Measurements from ENCODE around the gene HSDL1. TPM values are rescaled to one million over a fixed set of nuclear protein-coding genes. Genes with fewer than 3 reads are reported as not detected.

HSDL1 gene
- total and polyA plus RNA-seq, 8 donors, result 26.0 to 45.9 (median 41.3) TPM

DNA sequence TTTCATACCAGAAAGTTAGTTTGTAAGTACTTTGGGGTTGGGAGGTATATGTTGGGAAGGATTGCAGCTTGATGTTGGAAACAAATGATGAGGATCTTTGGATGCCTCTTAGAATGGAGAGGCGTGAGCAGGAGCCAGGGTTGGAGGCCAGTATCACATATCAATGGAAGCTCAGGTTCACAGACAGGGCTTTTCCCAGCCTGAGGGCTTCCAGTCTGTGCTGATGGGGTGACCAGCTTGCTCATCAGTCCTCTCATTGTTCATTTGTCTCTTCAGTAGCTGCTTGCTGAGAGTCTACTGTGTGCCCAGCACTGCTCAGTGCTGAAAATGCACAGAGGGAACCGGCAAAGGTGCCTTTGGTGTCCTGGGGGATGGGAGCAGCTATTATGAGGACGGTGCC is 5.9 kb upstream of the HSDL1 start:
- ATAC-seq, result no peak

DNA sequence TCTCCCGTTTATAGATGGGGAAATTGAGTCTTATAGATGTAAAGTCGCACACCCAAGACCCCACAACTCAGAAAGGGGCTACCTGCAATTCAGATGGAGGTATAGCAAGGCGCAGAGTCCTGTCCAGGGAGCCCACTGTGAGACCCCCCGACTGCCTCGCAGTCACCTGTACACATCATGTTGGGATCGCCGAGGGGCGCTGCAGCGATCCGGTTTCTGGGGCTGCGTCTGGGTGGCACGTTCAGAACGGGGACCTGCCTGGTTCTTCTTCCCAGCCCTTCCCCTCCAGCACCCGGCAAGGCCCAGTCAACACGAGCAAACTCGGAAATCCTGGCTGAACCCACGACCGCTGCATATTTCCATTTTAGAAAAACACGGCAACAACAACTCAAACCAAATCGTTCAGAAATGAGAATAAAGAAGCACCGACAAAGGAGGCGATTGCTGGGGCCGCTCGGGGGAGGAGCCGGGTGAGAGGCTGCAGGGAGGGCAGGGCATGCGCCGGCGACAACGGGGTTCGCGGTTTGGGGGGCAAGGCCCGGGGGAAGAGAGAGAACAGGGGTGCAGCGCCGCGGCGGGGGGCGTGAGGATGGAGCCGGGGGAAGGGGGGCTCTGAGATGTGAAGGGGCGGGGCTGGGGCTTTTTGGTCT is 643 bp downstream of the HSDL1 start:
- intact Hi-C loops (cut with DNase I), result no loop called here
- peaks cover 0 to 20% of the 10 kb centered on the region in 2 donors for H3K27me3 ChIP-seq
- DNase-seq (peak; percentile 23 to 86 (median 36)), ATAC-seq (peak; percentile 50)
- TF ChIP-seq, protein P1, sequence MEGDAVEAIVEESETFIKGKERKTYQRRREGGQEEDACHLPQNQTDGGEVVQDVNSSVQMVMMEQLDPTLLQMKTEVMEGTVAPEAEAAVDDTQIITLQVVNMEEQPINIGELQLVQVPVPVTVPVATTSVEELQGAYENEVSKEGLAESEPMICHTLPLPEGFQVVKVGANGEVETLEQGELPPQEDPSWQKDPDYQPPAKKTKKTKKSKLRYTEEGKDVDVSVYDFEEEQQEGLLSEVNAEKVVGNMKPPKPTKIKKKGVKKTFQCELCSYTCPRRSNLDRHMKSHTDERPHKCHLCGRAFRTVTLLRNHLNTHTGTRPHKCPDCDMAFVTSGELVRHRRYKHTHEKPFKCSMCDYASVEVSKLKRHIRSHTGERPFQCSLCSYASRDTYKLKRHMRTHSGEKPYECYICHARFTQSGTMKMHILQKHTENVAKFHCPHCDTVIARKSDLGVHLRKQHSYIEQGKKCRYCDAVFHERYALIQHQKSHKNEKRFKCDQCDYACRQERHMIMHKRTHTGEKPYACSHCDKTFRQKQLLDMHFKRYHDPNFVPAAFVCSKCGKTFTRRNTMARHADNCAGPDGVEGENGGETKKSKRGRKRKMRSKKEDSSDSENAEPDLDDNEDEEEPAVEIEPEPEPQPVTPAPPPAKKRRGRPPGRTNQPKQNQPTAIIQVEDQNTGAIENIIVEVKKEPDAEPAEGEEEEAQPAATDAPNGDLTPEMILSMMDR (IDR thresholded peaks at IDR 0.05), result no peak
- peaks cover 13 to 20% of the 10 kb centered on the region in 2 donors for H3K4me1 ChIP-seq
- H3K36me3 ChIP-seq, result no peaks in the 10 kb centered on the region
- peak overlapping the region; percentile 78 to 81 for H3K4me3 ChIP-seq
- H3K9me3 ChIP-seq, result no peaks in the 10 kb centered on the region
- H3K27ac ChIP-seq, result peak overlapping the region; percentile 69 to 83

More for the DNA sequence above, 5.9 kb upstream of the HSDL1 start:
- H3K4me1 ChIP-seq, result no peaks in the 10 kb centered on the region
- H3K4me3 ChIP-seq, result no peak overlapping the region
- H3K27ac ChIP-seq, result no peak overlapping the region
- no peaks in the 10 kb centered on the region for H3K36me3 ChIP-seq
- peaks cover 0 to 20% of the 10 kb centered on the region in 2 donors for H3K27me3 ChIP-seq
- TF ChIP-seq, protein P1 (IDR thresholded peaks at IDR 0.05), result no peak
- no peak for DNase-seq
- intact Hi-C loops (cut with DNase I), result no loop called here
- no peaks in the 10 kb centered on the region for H3K9me3 ChIP-seq

DNA sequence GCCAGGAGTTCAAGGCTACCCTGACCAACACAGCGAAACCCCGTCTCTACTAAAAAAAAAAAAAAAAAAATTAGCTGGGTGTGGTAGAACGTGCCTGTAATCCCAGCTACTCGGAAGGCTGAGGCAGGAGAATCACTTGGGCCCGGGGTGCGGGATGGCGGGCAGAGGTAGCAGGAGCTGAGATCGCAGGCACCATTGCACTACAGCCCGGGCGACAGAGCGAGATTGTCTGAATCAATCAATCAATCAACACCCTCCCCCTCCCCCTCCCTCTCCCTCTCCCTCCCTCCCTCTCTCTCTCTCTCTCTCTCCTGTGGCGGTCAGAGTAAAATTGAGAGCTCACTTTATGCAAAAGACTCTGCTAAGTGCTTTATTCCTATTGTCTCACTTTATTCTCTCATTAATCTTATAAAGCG is 1.2 kb downstream of the HSDL1 start:
- H3K27ac ChIP-seq, result no peak overlapping the region
- peaks cover 14 to 20% of the 10 kb centered on the region in 2 donors for H3K4me1 ChIP-seq
- peaks cover 0 to 20% of the 10 kb centered on the region in 2 donors for H3K27me3 ChIP-seq
- TF ChIP-seq, protein P1 (IDR thresholded peaks at IDR 0.05), result no peak
- ATAC-seq, result no peak
- H3K36me3 ChIP-seq, result no peaks in the 10 kb centered on the region
- peak overlapping the region; percentile 78 to 81 for H3K4me3 ChIP-seq
- DNase-seq, result no peak
- intact Hi-C loops (cut with DNase I), result no loop called here
- H3K9me3 ChIP-seq, result no peaks in the 10 kb centered on the region

DNA sequence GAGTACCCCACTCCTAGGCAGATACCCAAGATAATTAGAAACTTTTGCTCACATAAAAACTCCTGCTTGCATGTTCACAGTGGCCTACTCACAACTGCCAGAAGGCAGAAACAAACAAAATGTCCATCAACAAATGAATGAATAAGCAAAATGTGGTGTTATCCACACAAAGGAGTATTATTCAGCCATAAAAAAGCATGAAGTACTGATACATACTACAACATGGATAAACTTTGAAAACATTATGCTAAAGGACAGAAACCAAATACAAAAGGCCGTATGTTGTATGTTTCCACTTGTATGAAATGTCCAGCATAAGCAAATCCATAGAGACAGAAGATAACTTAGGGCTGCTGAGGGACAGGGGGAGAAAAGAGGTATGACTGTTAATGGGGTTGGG is 1.9 kb downstream of the HSDL1 start:
- H3K9me3 ChIP-seq, result no peaks in the 10 kb centered on the region
- intact Hi-C loops (cut with DNase I), result no loop called here
- no peak for DNase-seq
- TF ChIP-seq, protein P1 (IDR thresholded peaks at IDR 0.05), result no peak
- peaks cover 0 to 18% of the 10 kb centered on the region in 2 donors for H3K27me3 ChIP-seq
- ATAC-seq, result no peak
- no peak overlapping the region for H3K4me3 ChIP-seq
- H3K4me1 ChIP-seq, result peaks cover 14 to 20% of the 10 kb centered on the region in 2 donors
- H3K36me3 ChIP-seq, result no peaks in the 10 kb centered on the region
- no peak overlapping the region for H3K27ac ChIP-seq

DNA sequence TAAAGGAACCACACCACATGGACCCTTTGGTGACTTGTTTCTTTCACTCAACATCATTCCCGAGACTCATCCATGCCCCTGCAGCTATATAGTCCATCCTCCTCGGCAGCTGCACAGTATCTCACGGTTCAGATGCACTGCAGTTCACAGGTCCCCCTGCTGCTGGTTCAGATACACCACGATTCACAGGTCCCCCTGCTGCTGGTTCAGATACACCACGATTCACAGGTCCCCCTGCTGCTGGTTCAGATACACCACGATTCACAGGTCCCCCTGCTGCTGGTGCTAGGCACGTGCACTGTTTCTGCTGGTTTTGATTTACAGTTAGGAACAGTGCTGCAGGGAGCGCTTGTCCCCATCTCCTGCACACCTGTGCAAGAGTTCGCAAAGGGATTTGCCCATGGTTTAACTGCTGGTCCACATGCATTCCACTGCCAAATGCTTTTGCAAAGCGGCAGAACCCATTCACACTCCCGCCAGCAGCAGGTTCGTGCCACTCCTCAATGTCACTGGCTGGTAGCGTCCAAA is 3.8 kb downstream of the HSDL1 start:
- TF ChIP-seq, protein P1 (IDR thresholded peaks at IDR 0.05), result no peak
- DNase-seq (no peak), ATAC-seq (no peak)
- H3K4me3 ChIP-seq, result no peak overlapping the region
- H3K9me3 ChIP-seq, result no peaks in the 10 kb centered on the region
- H3K4me1 ChIP-seq, result peaks cover 14 to 20% of the 10 kb centered on the region in 2 donors
- H3K27ac ChIP-seq, result no peak overlapping the region
- intact Hi-C loops (cut with DNase I), result no loop called here
- peaks cover 0 to under 1% of the 10 kb centered on the region in 2 donors for H3K27me3 ChIP-seq
- H3K36me3 ChIP-seq, result no peaks in the 10 kb centered on the region

Measured in left lung (tissue), 10 donors.